B cell (primary cell): Measurements from ENCODE around the gene LGALS3.

Source experiments
- CTCF ChIP-seq: fragments of 200-600 bp; IDR thresholded peaks from one replicate; pipeline ENCODE4 v1.8.0; 2022; ENCODE audit warnings: antibody characterized with exemption, mild to moderate bottlenecking
- EZH2 ChIP-seq: IDR thresholded peaks from 2 replicates; pipeline ENCODE4 v1.6.1; 2012; ENCODE audit warnings: borderline replicate concordance, low read depth, mild to moderate bottlenecking, moderate library complexity, low read length; ENCODE audit not compliant: insufficient read depth, poor library complexity, severe bottlenecking

GRCh38 chr14:55139696-55140509, 10.9 kb downstream of the LGALS3 start:
- TF ChIP-seq CTCF = no peak
- no peak for TF ChIP-seq EZH2
